GM19438 (cell line): Measurements from ENCODE around the gene PPP6C.
"Not testable (repeated sequence)": the region's sequence is repeated elsewhere in the genome, so short reads cannot be mapped to it uniquely, and the experiment has no call there.

Experiments
- ATAC-seq: cut with Tn5 transposase; IDR thresholded peaks from one replicate; pipeline ENCODE4 v1.9.1; 2021; ENCODE audit warnings: low read depth; ENCODE audit not compliant: unreplicated experiment

Gene PPP6C

DNA sequence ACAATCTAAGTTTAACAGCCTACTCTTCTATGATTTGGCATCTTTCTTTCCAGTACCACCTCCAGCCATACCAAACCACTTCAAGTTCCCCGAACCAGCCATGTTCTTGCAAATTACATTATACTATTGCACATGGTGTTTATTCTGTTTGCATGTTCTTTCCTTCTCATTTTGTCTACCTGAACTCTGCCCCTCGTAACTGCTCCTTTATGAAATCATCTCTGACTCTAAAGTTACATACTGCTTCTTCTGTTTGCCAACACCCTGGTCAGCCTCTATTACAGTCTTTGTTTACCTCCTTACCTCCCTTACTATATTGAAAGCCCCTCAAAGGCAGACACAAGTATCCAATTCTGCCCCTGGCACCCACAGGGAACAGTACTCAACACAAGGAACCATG lies 6.0 kb downstream of the PPP6C start:
- ATAC-seq = no peak

DNA sequence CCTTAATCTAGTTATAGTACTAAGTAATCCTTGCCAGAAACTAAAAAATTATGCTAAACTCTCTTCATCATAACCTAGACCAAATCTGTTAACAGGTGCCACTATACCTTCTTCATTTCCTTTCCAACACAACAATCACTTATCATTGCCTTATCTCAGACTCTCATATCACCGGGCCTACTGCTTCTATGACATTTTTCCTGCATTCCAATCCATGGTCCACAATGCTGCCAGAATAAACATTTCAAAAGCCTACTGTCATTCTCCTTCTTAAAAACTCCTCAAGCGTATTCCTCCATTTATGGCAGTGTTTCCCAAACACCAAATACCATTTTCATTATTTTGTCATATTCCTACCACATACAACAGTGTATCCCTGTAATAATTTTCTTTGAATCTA lies 6.5 kb downstream of the PPP6C start:
- no peak for ATAC-seq

DNA sequence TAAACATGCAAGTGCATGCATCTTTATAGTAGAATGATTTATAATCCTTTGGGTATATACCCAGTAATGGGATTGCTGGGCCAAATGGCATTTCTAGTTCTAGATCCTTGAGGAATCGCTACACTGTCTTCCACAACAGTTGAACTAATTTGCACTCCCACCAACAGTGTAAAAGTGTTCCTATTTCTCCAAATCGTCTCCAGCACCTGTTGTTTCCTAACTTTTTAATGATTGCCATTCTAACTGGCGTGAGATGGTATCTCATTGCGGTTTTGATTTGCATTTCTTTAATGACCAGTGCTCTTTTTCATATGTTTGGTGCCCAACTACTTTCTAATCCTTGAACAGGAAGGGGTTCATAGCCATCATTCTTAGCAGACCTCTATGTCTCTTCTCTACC lies 7.8 kb downstream of the PPP6C start:
- not testable (repeated sequence) for ATAC-seq

DNA sequence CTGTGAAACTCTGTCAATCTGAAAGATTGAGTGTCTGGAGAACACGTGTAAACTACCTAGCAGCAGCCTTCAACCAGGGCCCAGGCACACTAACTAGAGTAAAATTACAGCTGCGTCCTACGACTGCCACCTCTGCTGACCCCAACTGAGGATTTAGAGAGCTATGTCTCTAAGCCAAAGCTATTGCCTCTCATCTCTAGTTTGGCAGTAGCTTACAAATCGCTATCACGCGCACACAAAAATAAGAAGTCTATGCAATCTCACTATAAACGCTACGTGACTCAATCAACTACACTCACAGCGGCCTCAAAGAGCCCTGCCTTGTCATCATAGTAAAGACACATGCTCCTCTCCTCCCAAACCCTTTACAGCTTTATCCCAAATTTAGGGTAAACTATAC lies 8.7 kb downstream of the PPP6C start:
- no peak for ATAC-seq

DNA sequence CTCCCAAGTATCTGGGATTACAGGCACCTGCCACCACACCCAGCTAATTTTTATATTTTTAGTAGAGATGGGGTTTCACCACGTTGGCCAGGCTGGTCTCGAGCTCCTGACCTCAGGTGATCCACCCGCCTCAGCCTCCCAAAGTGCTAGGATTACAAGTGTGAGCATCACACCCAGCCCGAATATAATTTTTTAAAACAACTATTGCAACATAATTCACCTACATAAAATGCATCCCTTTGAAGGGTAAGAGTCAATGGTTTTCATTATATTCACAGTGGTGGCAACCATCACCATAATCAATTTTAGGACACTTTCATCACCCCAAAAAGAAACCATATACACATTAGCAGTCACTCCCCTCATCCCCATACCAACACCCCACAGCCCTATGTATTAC lies 9.8 kb downstream of the PPP6C start:
- not testable (repeated sequence) for ATAC-seq

DNA sequence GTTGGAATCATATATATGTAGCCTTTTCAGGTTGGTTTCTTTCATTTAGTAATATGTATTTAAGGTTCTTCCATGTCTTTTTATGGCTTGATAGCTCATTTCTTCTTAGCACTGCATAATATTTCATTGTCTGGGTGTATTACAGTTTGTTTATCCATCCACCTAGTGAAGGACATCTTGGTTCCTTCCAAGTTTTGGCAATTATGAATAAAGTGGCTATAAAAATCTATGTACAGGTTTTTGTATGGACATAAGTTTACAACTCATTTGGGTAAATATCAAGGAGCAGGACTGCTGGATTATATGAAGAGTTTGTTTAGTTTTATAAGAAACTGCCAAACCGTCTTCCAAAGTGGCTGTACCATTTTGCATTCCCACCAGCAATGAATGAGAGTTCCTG lies 11.7 kb downstream of the PPP6C start:
- ATAC-seq = no peak

DNA sequence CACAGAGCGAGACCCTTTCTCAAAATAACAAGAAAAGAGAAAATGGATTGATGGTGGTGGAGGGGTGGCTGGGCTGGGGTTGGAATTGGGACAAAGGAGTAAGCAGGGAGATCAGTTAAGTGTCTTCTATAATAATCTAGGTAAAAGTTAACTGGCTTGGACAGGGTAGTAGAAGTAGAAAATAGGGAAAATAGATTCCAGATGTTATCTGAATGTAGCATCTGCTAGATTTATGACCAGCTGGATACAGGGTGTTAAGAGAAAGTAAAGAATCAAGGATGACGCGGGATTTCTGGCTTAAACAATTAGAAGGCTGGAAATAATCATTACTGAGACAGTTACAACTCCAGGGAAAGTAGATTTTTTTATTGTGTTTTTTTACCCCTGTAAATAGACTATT lies 13.0 kb downstream of the PPP6C start:
- no peak for ATAC-seq

DNA sequence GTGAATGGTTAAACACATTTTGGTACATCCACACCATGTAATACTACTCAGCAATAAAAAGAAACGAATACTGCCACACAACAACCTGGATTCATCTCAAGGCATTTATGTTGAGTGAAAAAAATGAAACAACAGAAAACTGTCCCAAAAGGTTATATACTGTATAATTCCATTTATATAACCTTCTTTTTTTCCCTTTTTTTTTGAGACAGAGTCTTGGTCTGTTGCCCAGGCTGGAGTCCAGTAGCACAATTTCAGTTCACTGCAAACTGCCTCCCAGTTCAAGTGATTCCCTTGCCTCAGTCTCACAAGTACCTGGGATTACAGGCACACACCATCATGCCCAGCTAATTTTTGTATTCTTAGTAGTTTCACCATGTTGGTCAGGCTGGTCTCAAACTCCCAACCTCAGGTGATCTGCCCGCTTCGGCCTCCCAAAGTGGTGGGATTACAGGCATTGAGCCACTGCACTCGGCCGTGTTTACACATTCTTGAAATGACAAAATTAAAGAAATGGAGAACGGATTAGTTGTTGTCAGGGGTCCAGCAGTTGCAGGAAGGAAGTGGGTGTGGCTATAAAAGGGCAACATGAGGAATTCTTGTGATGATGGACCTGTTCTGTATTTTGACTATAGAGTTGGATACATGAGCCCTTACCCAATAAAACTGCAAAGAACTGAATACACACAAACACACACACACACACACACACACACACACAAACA lies 17.4 kb downstream of the PPP6C start:
- no peak for ATAC-seq

DNA sequence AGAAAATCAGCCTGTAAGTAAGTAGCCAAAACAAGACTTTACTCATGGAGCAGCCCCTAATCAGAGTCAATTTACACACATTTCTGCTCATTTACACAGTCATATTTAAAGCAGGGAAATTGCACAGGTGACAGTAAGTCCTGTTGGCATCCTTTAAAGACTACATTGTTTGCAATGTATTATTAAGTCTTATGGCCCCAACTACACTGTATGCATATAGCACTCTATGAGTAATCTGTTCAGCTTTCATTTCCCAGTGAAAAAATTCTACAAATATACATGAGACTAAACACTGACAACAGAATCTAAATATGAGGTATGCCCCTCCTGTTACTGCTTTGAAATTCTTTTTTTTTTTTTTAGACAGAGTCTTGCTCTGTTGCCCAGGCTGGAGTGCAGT lies 19.7 kb downstream of the PPP6C start:
- ATAC-seq = no peak

DNA sequence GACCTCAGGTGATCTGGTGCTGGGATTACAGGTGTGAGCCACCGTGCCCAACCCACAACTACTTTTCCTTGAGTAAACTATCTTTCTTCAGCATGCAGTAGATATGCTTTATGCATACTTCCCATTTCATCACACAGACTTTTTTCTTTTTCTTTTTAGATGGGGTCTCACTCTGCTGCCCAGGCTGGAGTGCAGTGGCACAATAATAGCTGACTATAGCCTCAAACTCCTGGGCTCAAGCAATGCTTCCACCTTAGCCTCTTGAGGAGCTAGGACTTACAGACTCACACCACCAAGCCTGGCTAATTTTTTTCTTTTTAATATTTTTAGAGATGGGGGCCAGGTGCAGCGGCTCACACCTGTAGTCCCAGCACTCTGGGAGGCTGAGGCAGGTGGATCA lies 22.8 kb downstream of the PPP6C start:
- ATAC-seq = no peak

DNA sequence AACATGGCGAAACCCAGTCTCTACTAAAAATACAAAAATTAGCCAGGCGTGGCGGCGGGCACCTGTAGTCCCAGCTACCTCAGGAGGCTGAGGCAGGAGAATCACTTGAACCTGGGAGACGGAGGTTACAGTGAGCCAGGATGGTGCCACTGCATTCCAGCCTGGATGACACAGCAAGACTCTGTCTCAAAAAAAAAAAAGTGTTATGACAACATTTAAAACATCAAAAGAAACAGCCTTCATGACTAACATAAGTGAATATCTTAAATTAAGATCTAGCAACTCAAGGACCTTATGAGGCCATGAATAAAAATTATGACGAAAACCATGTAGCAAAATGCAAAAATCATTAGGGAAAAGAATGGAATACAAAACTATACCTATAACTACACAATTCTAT lies 26.7 kb downstream of the PPP6C start:
- not testable (repeated sequence) for ATAC-seq

DNA sequence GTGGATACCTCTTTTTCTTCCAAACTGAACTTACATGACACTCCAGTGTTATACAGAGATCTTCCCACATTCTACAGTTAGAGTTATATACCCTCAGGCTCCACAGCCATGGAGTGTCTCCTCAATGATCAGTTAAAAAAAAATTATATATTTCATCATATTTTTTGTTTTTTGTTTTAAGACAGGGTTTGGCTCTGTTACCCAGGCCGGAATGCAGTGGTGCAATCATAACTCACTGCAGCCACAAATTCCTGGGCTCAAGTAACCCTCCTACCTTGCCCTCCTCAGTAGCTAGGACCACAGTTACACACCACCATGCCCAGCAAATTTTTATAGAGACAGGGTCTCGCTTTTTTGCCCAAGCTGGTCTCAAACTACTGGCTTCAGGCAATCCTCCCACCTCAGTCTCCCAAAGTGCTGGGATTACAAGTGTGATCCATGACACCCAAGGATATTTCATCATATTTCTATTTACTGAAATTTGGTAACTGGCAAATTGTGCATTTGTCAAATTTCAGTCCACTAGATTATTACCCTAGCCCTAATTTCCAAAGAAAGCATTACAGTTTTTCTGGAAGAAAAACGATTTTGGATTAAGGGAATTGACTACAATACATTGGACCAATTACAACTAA lies 28.2 kb downstream of the PPP6C start:
- ATAC-seq = no peak

DNA sequence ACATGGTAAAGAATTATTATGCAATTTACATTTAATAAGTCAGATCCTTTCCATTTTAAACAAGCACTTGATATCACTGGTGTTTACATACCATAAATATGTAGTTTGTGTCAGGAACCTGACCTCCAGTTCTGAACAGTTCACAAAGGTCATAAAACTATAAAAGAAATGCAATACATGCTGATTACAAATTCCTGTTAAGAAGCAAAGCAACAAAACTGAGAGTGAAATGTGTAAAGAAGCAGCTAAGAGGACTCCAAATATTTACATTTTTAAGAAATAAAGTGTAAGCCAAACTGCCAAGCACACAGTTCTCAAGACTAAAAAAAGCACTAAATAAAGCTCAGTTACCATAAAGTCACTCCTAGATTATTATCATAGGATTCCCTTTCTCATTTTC lies 28.9 kb downstream of the PPP6C start:
- no peak for ATAC-seq

DNA sequence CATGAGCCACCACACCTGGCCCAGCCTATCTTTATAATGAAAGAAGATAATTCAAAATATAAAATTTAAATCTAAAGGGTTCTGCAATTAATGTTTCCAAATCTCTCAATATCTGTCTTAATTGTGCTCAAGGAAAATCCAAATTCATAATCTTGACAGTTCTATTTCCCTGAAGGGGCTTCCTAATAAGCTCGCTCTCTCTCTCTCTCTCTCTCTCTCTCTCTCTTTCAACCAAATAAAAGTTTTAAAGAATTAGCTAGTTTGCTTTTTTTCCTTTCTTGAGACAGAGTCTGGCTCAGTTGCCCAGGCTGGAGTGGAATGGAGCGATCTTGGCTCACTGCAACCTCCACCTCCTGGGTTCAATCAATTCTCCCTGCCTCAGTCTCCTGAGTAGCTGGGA lies 33.1 kb downstream of the PPP6C start:
- ATAC-seq = no peak

DNA sequence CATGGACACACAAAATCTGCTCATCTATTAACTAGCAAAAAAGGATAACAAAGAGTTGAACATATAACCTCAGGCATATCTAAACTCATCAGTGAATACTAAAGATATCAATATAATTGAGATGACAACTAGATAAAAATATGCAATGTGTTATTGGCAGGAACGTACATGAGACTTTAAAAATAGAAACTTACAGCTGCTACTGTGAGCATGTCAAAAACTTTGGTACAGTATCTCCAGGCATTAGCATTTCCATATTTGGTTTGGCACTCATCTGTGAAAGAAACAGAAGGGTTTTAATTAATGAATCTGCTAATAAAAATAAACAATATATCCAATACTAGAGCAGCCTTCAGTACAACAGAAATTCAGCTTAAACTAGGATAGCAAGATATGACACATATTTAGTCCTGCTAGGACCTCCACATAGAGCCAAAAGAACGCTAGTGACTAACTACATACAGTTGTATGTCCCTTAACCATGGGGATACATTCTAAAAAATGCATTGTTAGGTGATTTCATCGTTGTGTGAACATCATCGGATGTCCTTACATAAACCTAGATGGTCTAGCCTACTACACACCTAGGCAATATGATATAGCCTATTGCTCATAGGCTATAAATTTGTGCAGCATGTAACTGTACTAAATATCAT lies 35.8 kb downstream of the PPP6C start:
- no peak for ATAC-seq

DNA sequence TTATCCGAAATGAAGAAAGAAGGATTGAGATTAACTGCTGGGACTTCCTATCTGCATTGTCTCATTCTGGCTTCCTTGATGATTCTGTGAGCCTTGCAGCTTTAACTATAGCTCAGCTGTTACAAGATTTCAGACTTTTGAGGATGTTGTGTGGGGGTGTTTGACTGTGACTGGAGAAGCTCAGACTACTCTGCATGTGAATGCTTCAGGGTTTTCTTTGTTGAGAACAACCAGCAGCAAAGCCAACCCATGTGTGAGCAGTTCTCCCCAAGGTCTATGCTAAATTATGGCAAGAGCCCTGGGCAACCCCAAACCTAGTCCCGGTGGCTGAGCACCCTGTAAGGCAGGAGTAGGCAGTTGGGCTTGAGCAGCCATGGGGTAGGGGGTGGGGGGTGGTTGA lies 37.9 kb downstream of the PPP6C start:
- ATAC-seq = no peak

DNA sequence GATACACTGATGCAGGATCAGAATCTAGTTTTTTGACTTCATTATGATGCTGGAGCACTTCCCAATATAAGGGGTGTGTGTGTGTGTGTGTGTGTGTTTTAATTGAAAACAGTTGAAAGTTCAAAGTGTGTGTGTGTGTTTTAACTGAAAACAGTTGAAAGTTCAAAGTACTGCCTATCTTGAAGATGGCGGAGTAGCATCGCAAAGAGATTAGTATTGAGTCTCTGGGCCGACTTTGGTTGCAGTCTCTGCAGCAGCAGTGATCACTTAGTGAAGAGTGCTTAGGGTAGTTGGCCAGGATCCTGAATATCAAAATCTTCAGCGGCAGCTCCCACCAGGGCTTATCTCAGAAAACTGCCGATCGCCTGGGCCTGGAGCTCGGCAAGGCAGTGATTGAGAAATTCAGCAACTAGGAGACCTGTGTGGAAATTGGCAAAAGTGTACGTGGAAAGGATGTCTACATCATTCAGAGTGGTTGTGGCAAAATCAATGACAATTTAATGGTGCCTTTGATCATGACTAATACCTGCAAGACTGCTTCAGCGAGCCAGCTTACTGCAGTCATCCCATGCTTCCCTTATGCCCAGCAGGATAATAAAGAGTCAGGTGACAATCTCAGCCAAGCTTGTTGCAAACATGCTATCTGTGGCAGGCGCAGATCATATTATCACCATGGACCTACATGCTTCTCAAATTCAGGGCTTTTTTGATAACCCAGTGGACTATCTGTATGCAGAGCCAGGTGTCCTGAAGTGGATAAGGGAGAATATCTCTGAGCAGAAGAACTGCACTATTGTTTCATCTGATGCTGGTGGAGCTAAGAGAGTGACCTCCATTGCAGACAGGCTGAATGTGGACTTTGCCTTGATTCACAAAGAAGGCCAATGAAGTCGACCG lies 39.0 kb downstream of the PPP6C start:
- no peak for ATAC-seq

DNA sequence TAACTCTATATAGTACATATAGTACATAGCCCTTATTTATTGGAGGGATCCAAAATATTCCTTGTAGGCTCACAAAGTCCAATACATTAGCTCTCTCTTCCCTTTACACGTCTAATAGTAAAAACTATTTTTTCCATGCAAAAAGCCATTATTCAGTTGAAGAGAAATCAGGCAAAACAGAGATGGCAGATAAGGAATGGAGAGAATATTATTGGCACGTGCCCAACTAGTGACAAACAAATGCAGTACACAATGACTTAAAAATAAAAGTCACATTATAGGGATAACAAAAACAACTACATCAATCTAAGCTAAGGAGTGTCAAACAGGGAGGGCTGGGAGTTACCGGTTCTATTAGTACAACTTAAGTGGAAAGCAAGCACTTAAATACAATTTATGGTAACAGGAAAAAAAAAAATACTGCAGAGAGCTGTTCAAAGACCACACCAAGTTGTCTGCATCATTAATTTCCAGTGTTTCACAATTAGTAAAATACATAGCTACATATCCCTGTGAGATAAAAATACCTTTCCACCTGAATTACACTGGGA lies 42.1 kb downstream of the PPP6C start:
- ATAC-seq = no peak

DNA sequence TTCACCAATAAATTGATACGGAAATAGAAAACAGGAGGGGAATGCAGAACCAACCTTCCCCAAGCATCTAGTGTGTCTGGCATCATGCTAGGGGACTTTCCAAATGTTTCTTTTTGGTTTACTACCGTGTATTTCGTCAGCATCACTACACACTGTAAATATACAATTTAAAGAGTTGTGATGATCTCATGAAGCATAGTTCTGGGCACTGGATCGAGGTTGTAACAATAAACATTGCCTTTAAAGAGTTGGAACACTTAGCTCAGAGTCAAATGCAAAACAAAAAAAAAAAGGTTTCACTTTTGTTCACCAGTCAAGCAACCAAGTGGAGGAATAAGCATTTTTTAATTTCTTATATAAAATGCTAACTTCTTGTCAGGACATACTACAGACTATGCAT lies 43.4 kb downstream of the PPP6C start:
- ATAC-seq = no peak

DNA sequence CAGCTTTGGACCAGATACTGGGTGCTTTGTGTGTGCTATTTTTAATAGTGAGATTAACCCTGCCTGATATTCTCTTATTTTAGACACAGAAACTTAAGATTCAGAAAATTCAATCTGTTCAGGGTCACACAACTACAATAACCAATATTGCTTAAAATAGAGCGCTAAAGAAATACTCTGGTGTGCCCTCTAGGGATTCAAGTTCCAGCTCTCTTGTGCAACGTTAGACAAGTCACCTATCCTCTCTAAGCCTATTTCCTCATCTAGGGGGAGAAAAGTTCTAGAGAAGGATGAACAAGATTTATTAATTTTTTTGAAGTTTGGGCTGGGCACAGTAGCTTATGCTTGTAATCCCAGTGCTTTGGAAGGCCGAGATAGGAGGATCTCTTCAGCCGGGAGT lies 44.2 kb downstream of the PPP6C start:
- no peak for ATAC-seq
